Right lobe of liver (tissue), 6 donors: Measurements from ENCODE around the gene PYHIN1. TPM values are rescaled to one million over a fixed set of nuclear protein-coding genes. Genes with fewer than 3 reads are reported as not detected.

Experiments
- ATAC-seq, 4 donors: fragments of 200-7000 bp; cut with Tn5 transposase; one replicate each; pipeline ENCODE4 v1.9.1; 2020; ENCODE audit warnings: mild to moderate bottlenecking in 4 of 4, moderate library complexity in 4 of 4
- DNase-seq, 3 donors: peaks; one replicate each; pipeline ENCODE4 v3.0.0-alpha.2; 2020
- H3K27ac ChIP-seq, 3 donors: fragments of 200-600 bp; one replicate each; pipeline ENCODE4 v1.8.0; 2022
- H3K27me3 ChIP-seq, 2 donors: fragments of 200-600 bp; one replicate each; pipeline ENCODE4 v1.8.0; 2022
- H3K36me3 ChIP-seq, 4 donors: fragments of 200-600 bp; sonication (generic) in 1 of 4; one replicate each; pipeline versions ENCODE4 v1.5.1 to v1.8.0; 2017 to 2022; ENCODE audit warnings: control low read depth in 1 of 4
- H3K4me1 ChIP-seq, 4 donors: fragments of 200-600 bp; sonication (generic) in 1 of 4; one replicate each; pipeline versions ENCODE4 v1.5.1 to v1.8.0; 2017 to 2022; ENCODE audit warnings: control low read depth in 1 of 4
- H3K4me3 ChIP-seq, 3 donors: fragments of 200-600 bp; one replicate each; pipeline ENCODE4 v1.8.0; 2022
- H3K9me3 ChIP-seq, 4 donors: fragments of 200-600 bp; sonication (generic) in 1 of 4; one replicate each; pipeline versions ENCODE4 v1.5.1 to v1.8.0; 2017 to 2022; ENCODE audit warnings: control low read depth in 1 of 4
- CTCF ChIP-seq, 4 donors: fragments of 200-600 bp in 3 of 4; fragments of 450-650 bp in 1 of 4; IDR thresholded peaks; one replicate each; pipeline versions ENCODE4 v1.5.1 to v1.8.0; 2016 to 2022; ENCODE audit warnings: antibody characterized with exemption in 4 of 4, mild to moderate bottlenecking in 2 of 4
- POLR2A ChIP-seq: fragments of 450-650 bp; IDR thresholded peaks from one replicate; pipeline ENCODE4 v1.6.1; 2017; ENCODE audit warnings: antibody characterized with exemption, mild to moderate bottlenecking
- WGBS: methylation state at CpG from one replicate; pipeline ENCODE4 v1.1.6; 2018; ENCODE audit warnings: low coverage, low lambda C conversion rate; ENCODE audit not compliant: insufficient coverage; ENCODE audit errors: missing lambda C conversion rate; 5-methylcytosine and 5-hydroxymethylcytosine counted together
- intact Hi-C, 2 donors: fragments of 100-400 bp; cut with DNase I; formaldehyde crosslinking; loops; one replicate each; pipeline versions ENCODE4 v1.11.2 to v1.14.1; 2022
- total RNA-seq, 6 experiments: library from RNA; depleted of rRNA in 2 of 6; stranded (reverse); fragments of >200 nt in 2 of 6; fragmentation: NEBNext Ultra II Directional in 3 of 6; extraction: Animal tissue kit (Norgen Biotek cat#: 25700) in 3 of 6; gene quantifications; one replicate each; pipeline versions ENCODE4 v1.1.0 to v1.2.4, GENCODE V29; 2016 to 2023
- donor health status: DM: no; HTN: yes; CAD: no.
- donor health status: DM: no; HTN: no; CAD: no.
- donor health status: DM: no; HTN: no; CAD: no.
- donor health status: DM: no; HTN: yes; CAD: no.
- donor health status: DM: no; HTN: yes; CAD: no.

The PYHIN1 gene
- total RNA-seq, 6 experiments from 2014 or later: 0.22 to 2.2 (median 0.61) TPM

DNA sequence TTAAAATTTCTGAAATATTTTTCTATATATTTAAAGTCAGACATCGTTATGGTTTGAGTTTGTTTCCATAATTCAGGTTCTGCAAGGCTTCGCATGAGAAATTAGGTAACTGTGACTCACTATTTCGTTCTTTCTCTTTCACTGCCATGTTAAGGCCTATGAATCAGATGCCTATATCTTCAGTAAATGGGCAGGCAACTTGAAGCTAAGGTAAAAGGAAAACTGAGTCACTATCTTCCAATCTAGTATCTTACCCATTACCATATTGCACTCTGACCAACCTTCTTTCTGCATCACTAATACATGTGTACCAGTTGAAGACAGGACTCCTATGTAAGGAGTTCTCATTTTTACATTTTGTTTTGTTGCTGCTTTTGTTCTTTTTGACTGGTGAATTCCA is 37.8 kb downstream of the PYHIN1 start:
- H3K4me3 ChIP-seq: no peak overlapping the region
- H3K9me3 ChIP-seq: no peaks in the 10 kb centered on the region
- no peaks in the 10 kb centered on the region for H3K27me3 ChIP-seq
- 56% methylated on average over 3 of the region's 3 CpGs for whole genome bisulfite sequencing
- DNase-seq: no peak
- H3K27ac ChIP-seq: no peak overlapping the region
- H3K36me3 ChIP-seq: no peaks in the 10 kb centered on the region
- intact Hi-C loops: no loop called here
- no peaks in the 10 kb centered on the region for H3K4me1 ChIP-seq
- no peak for TF ChIP-seq CTCF (IDR thresholded peaks at IDR 0.05)
- no peak for TF ChIP-seq POLR2A
- no peak for ATAC-seq

- intact Hi-C loops: no loop called here
- WGBS: 44% methylated on average over 1 of the region's 1 CpG
- Histone ChIP-seq H3K4me1 (no peaks in the 10 kb centered on the region), H3K27ac (no peak overlapping the region), H3K36me3 (no peaks in the 10 kb centered on the region), H3K27me3 (no peaks in the 10 kb centered on the region), H3K9me3 (no peaks in the 10 kb centered on the region), H3K4me3 (no peak overlapping the region)
- ATAC-seq: no peak
- no peak for DNase-seq
- no peak for TF ChIP-seq CTCF (IDR thresholded peaks at IDR 0.05)
- no peak for TF ChIP-seq POLR2A
These were observed 38.5 kb downstream of the PYHIN1 start for GRCh38 chr1:158969855-158970254.

DNA sequence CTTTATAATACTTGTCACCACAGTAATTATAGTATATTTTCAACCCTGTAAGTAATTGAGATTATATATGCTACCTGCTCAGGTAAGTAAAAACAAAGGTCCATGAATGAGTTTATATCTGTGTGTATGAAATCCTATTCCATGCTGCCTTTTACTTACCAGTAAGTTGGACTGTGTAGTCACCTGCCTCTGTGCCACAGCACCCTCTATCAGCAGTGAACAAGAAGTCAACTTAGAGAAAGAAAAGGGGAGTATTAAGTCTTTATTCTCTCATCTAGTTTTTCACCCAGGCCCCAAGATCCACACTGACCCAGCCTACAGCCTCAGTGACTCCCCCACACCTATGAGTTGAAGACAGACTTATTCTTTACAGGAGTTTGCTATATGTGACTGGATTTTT is 41.5 kb downstream of the PYHIN1 start:
- peak in 1 of 4 donors; percentile 14 for ATAC-seq
- Histone ChIP-seq H3K27ac (no peak overlapping the region), H3K36me3 (no peaks in the 10 kb centered on the region), H3K4me3 (no peak overlapping the region), H3K27me3 (no peaks in the 10 kb centered on the region), H3K9me3 (no peaks in the 10 kb centered on the region), H3K4me1 (no peaks in the 10 kb centered on the region)
- TF ChIP-seq POLR2A (no peak), CTCF (IDR thresholded peaks at IDR 0.05) (no peak)
- intact Hi-C loops: no loop called here
- no peak for DNase-seq

- H3K9me3 ChIP-seq: no peaks in the 10 kb centered on the region
- H3K4me3 ChIP-seq: no peak overlapping the region
- H3K27ac ChIP-seq: no peak overlapping the region
- intact Hi-C loops: no loop called here
- H3K4me1 ChIP-seq: no peaks in the 10 kb centered on the region
- H3K36me3 ChIP-seq: no peaks in the 10 kb centered on the region
- TF ChIP-seq CTCF (IDR thresholded peaks at IDR 0.05) (no peak), POLR2A (no peak)
- no peaks in the 10 kb centered on the region for H3K27me3 ChIP-seq
- WGBS: 17% methylated on average over 4 of the region's 4 CpGs
- DNase-seq (no peak), ATAC-seq (no peak)
These were observed 44.9 kb downstream of the PYHIN1 start for GRCh38 chr1:158976219-158976618.

- no peaks in the 10 kb centered on the region for H3K27me3 ChIP-seq
- H3K4me3 ChIP-seq: no peak overlapping the region
- H3K36me3 ChIP-seq: no peaks in the 10 kb centered on the region
- intact Hi-C loops: no loop called here
- 29% methylated on average over 2 of the region's 2 CpGs for WGBS
- no peaks in the 10 kb centered on the region for H3K9me3 ChIP-seq
- no peak overlapping the region for H3K27ac ChIP-seq
- H3K4me1 ChIP-seq: no peaks in the 10 kb centered on the region
- DNase-seq (no peak), ATAC-seq (no peak)
- TF ChIP-seq CTCF (IDR thresholded peaks at IDR 0.05): no peak
- no peak for TF ChIP-seq POLR2A
These were observed 47.4 kb downstream of the PYHIN1 start for GRCh38 chr1:158978730-158979129.
